Glomerular visceral epithelial cell (primary cell): Measurements from ENCODE around the gene ETFB.

Experiments used
- DNase-seq: peaks from one replicate; pipeline ENCODE4 v3.0.0-alpha.2; 2016; ENCODE audit errors: extremely low spot score

The ETFB gene

DNA sequence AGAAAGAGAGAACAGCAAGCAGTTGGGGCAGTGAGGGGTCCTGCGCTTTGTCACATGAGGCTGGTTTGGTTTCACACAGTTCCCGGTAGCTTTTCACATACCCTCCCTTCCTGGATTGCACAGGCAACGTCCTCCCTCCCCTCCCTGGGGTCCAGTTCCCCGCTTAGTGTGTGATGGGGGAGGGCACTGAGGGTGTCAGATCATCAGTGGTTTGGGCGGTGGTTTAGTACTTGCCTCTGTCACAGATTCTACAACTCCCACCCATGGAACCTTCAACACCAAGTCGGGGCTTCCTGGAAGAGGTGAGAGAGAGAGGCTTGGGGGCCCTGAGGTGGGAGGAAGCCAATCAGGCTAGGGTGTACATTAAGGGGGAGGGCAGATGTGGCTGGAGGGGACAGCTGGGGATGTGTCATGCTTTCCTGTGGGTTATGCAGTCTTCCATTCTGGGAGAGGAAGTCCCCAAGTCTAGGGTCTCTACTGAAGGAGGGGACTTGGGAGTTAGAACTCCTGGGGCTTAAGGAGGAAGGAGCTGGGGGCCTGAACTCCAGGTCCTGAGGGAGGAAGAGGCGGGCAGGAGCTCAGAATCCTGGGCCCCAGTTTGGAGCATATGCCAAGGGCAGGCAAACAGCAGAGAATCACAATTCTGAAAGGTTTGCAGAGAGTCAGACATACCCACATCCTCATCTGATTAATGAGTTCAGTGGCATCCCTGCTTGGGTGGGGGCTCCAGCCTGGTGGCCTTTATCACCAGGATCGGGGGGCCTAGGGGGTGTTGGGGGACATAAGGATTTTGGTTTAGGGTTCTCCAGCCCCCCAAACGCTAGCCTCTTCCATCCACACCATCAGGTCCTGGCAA lies 6.7 kb upstream of the ETFB start, which contains the start of gene NKG7:
Gene NKG7 (minus strand): TSS at position 6 of the 856 bp plus-strand sequence. CDS start 119 bp downstream, outside the sequence.
- no peak for DNase-seq

GRCh38 chr19:51372021-51372648 lies 5.9 kb upstream of the ETFB start:
- DNase-seq: no peak

DNA sequence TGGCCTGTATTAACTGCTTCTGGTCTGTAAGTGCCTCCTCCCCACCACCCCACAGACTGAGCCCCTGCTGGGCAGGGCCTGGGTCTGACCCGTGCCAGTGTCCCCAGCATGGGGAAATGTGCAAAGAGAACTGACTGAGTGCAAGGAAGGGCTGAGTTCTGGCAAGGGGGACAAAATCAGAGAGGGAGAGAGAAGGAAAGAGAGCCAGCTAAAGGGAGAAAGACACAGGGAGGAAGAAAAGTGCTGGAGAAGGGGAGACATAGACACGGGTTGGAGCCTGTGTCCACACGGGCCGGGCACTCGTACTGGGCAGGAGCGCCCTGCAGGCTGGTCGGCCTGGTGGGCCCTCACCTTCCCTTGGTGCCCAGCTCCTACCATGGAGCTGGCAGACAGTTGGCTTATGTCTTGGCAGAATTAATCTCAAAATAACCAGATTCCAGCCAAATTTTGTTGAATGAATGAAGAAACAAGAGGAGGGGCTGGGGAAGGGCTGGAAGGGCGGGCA lies 5.0 kb upstream of the ETFB start:
- no peak for DNase-seq

DNA sequence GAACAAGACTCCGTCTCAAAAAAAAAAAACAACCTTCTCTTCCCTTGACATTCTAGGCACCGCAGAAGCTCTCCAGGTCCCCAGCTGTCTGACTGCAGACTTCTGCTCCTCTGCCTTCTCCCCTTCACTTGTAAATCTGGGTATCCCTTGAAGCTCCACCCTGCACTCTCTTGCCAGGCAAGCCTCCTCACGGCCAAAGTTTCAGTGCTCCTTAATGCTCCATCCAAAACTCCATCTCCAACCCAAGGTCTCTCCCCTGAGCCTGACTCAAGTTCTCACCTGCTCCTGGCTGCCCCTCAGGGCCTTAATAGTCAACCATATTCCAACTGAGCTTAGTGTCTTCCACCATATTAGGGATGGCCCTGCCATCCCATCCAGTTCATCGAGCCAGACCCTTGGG lies 4.0 kb upstream of the ETFB start:
- DNase-seq: no peak

GRCh38 chr19:51368366-51369282 lies 2.4 kb upstream of the ETFB start, which contains the start of gene CLDND2:
CLDND2 (minus strand) TSS chr19:51369003; CDS start chr19:51368577, 426 bp downstream.
- no peak for DNase-seq

- peak; percentile 100 for DNase-seq
Measured at GRCh38 chr19:51367565-51368365, 1.6 kb upstream of the ETFB start.

GRCh38 chr19:51367255-51367564 lies 1.0 kb upstream of the ETFB start:
- no peak for DNase-seq

GRCh38 chr19:51366389-51367254 lies 434 bp upstream of the ETFB start:
- DNase-seq: peak; percentile 98

DNA sequence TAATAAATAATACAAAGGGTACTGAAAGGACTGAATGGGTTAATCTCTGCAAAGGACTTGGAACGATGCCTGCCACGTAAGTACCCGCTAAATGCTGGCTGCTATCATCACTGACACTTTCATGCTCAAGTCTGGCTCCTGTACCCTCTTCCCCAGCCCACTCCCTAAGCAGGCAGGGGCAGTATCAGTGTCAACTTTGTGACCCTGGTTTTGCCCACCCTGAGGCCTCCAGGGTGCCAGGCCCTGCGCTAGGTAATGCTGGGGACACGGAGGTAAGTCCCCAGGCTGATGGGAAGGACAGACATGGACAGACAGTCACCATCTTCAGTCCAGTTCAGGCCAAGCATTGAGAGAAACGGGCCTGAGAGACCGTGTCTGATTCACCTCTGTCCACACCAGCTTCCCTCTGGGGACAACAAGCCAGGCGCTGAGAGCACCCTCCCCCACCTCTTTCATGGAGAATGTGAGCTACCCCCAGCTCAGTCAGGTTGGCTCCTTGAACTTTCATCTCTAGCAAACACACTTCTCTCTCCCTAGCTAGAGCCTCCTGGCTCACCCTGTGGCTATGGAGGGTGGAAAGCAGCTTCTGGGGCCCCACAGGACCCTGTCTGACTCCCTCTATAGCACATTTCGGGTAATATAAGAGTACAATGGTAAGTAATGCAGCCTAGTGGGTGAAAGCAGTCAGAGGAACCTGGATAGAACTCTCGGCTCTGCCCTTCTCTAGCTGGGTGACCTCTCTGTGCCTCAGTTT lies 800 bp downstream of the ETFB start:
- DNase-seq: peak; percentile 40

GRCh38 chr19:51364200-51365106 lies 1.7 kb downstream of the ETFB start:
- DNase-seq: no peak

- DNase-seq: no peak
Measured at GRCh38 chr19:51361239-51361638, 4.9 kb downstream of the ETFB start.

DNA sequence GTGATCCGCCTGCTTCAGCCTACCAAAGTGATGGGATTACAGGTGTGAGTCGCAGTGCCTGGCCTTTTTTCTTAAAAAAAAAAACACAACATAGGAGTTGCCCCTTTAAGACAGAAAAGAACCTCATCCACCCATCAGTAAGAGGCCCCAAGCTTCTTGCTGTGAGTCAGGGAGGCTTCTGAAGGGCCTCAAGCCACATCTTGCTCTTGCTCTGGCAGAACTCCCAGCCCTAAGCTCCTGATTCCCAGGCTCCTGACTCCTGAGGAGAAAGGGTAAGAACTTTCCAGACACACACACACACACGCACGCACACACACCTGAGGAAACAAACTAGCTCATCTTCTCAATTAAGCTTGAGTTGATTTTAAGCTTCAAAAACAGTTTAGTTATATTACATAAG lies 6.9 kb downstream of the ETFB start:
- DNase-seq: peak; percentile 50

GRCh38 chr19:51357952-51358351 lies 8.2 kb downstream of the ETFB start:
- no peak for DNase-seq

- DNase-seq: no peak
Measured at GRCh38 chr19:51356159-51356801, 9.9 kb downstream of the ETFB start.

- DNase-seq: no peak
Measured at GRCh38 chr19:51354742-51355148, 11.4 kb downstream of the ETFB start.

GRCh38 chr19:51354103-51354741 lies 12.0 kb downstream of the ETFB start:
- no peak for DNase-seq

DNA sequence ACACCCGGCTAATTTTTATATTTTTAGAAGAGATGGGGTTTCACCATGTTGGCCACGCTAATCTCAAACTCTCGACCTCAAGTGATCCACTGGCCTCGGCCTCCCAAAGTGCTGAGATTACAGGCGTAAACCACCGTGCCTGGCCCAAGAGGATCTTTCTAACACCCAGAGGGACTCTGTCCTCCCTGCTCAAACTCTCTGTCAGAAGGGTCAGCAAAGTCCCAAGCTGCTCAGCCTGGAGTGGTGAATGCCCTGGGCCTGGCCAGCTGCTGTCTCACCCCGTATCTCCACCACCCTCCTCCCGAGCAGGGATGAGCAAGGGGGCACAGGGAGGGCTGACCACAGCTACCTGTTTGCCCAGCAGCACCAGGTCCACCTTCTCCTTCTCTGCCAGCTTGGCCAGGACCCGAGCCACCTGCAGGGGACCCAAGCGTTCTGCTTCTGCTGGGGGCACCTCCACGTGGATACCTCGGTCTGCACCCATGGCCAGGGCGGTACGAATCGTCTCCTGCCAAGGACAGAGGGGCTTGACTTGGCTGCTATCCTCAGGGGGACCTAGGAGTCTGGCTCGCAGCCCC lies 13.3 kb downstream of the ETFB start:
- no peak for DNase-seq
